ENCODE results near the gene EOLA1. TPM values are rescaled to one million over a fixed set of nuclear protein-coding genes. Genes with fewer than 3 reads are reported as not detected.

EOLA1 gene
- total RNA-seq, 1 donor from 2014 or later = 17.8 TPM

DNA sequence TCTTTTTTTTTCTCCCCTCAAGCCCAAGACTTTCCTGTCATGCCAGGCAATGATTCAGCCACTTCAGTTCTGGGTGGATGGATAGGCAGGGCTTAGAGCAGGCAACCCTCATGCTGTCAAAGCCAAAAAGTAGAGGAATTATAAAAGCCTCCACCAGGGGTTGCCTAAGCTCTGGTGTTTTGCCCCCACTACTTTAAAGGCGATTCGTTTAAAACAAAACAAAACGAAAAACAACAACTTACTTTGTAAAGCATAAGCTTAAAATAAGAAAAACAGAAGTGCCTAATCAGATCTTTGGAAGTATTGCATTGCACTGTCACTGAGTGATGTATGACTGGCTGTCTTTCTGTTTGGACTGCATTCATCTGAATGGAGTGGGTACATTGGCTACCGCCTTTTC, 30.4 kb upstream of the EOLA1 start:
- Mint-ChIP-seq H3K4me3 (ENCODE audit: unreplicated experiment) (no peak overlapping the region), H3K9me3 (ENCODE audit: low read depth) (peaks cover 3% of the 10 kb centered on the region), H3K36me3 (ENCODE audit: low read depth) (no peaks in the 10 kb centered on the region), H3K27ac (ENCODE audit: unreplicated experiment) (no peak overlapping the region), H3K27me3 (ENCODE audit: low read depth) (peaks cover 2% of the 10 kb centered on the region), H3K4me1 (ENCODE audit: low read depth) (peaks cover 5% of the 10 kb centered on the region)
- TF ChIP-seq CTCF (IDR thresholded peaks at IDR 0.05) = peak; percentile 48
- DNase-seq (ENCODE audit: low spot score) = no peak

- peaks cover 3% of the 10 kb centered on the region for H3K9me3 Mint-ChIP-seq (ENCODE audit: low read depth)
- H3K27ac Mint-ChIP-seq (ENCODE audit: unreplicated experiment) = no peak overlapping the region
- peaks cover 2% of the 10 kb centered on the region for H3K4me1 Mint-ChIP-seq (ENCODE audit: low read depth)
- H3K4me3 Mint-ChIP-seq (ENCODE audit: unreplicated experiment) = no peak overlapping the region
- peaks cover 2% of the 10 kb centered on the region for H3K27me3 Mint-ChIP-seq (ENCODE audit: low read depth)
- H3K36me3 Mint-ChIP-seq (ENCODE audit: low read depth) = no peaks in the 10 kb centered on the region
- no peak for DNase-seq (ENCODE audit: low spot score)
- no peak for TF ChIP-seq CTCF (IDR thresholded peaks at IDR 0.05)
Observed at GRCh38 chrX:149511081-149511480, 29.7 kb upstream of the EOLA1 start.

- H3K27ac Mint-ChIP-seq (ENCODE audit: unreplicated experiment) = no peak overlapping the region
- peaks cover 2% of the 10 kb centered on the region for H3K27me3 Mint-ChIP-seq (ENCODE audit: low read depth)
- DNase-seq (ENCODE audit: low spot score) = no peak
- H3K9me3 Mint-ChIP-seq (ENCODE audit: low read depth) = peaks cover 13% of the 10 kb centered on the region
- peak; percentile 76 for TF ChIP-seq CTCF (IDR thresholded peaks at IDR 0.05)
- no peak overlapping the region for H3K4me3 Mint-ChIP-seq (ENCODE audit: unreplicated experiment)
- H3K36me3 Mint-ChIP-seq (ENCODE audit: low read depth) = peaks cover 2% of the 10 kb centered on the region
- H3K4me1 Mint-ChIP-seq (ENCODE audit: low read depth) = peaks cover 2% of the 10 kb centered on the region
Observed at GRCh38 chrX:149512225-149512885, 28.5 kb upstream of the EOLA1 start.

GRCh38 chrX:149513825-149514428, 26.9 kb upstream of the EOLA1 start:
- no peak overlapping the region for H3K4me3 Mint-ChIP-seq (ENCODE audit: unreplicated experiment)
- peaks cover 2% of the 10 kb centered on the region for H3K4me1 Mint-ChIP-seq (ENCODE audit: low read depth)
- no peak for TF ChIP-seq CTCF (IDR thresholded peaks at IDR 0.05)
- H3K36me3 Mint-ChIP-seq (ENCODE audit: low read depth) = peaks cover 2% of the 10 kb centered on the region
- no peak overlapping the region for H3K27ac Mint-ChIP-seq (ENCODE audit: unreplicated experiment)
- H3K9me3 Mint-ChIP-seq (ENCODE audit: low read depth) = peaks cover 18% of the 10 kb centered on the region
- peaks cover 2% of the 10 kb centered on the region for H3K27me3 Mint-ChIP-seq (ENCODE audit: low read depth)
- no peak for DNase-seq (ENCODE audit: low spot score)

DNA sequence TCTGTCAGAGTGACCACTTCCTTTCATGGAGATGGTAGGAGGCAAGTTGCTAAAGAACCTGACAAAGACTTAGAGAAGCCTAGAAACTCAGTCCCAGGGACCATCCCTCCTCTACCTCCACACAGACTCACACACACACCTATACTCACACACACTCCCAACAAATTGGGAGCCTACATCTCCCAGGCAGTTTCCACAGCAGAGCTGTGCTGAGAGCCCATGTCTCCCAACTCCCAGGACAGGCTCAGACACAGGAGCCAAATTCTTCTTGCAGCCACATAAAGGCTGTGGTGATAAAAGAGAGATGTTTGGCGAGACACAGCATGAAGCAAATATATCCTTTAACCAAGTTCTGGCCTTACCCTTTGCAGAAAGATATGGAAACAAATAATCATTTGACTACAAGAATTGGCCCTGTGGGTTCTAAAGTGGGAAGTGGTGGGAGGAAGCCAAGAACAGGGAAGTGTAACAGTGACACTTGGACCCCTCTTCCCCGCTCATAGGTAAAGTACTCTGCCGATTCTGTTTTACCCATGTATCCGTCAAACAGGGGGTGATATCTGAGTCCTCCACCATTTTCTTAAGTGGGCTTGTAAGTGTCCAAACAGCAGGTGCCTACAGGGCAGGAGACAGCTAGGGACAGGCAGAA, 24.7 kb upstream of the EOLA1 start:
- DNase-seq (ENCODE audit: low spot score) = no peak
- Mint-ChIP-seq H3K4me3 (ENCODE audit: unreplicated experiment) (no peak overlapping the region), H3K9me3 (ENCODE audit: low read depth) (peaks cover 21% of the 10 kb centered on the region), H3K4me1 (ENCODE audit: low read depth) (no peaks in the 10 kb centered on the region), H3K36me3 (ENCODE audit: low read depth) (peaks cover 2% of the 10 kb centered on the region), H3K27me3 (ENCODE audit: low read depth) (no peaks in the 10 kb centered on the region), H3K27ac (ENCODE audit: unreplicated experiment) (no peak overlapping the region)
- no peak for TF ChIP-seq CTCF (IDR thresholded peaks at IDR 0.05)
